GM23338 (cell line): ENCODE measurements around the gene GPC5. TPM values are rescaled to one million over a fixed set of nuclear protein-coding genes. Genes with fewer than 3 reads are reported as not detected.
"Not testable (repeated sequence)": the region's sequence is repeated elsewhere in the genome, so short reads cannot be mapped to it uniquely, and the experiment has no call there.

Experiments
- ATAC-seq: fragments of 200-7000 bp; cut with Tn5 transposase; 3 replicates; pipeline ENCODE4 v1.9.1; 2020
- DNase-seq: peaks from one replicate; pipeline ENCODE4 v3.0.0-alpha.2; 2015; ENCODE audit warnings: low spot score
- H2AFZ ChIP-seq: fragments of 200-600 bp; sonication (generic); 2 replicates; pipeline ENCODE4 v1.8.0; 2016; ENCODE audit warnings: antibody characterized with exemption, mild to moderate bottlenecking, moderate library complexity
- H3F3A ChIP-seq: fragments of 200-600 bp; sonication (generic); replicated peaks from 2 replicates; pipeline ENCODE4 v1.8.0; 2017; ENCODE audit warnings: antibody characterized with exemption, mixed run types, low read depth
- H3K27ac ChIP-seq: fragments of 200-600 bp; sonication (generic); 2 replicates; pipeline ENCODE4 v1.6.1; 2016; ENCODE audit warnings: low read depth
- H3K27me3 ChIP-seq: fragments of 200-600 bp; sonication (generic); 2 replicates; pipeline ENCODE4 v1.8.0; 2016; ENCODE audit warnings: mild to moderate bottlenecking, mixed run types, moderate library complexity; ENCODE audit not compliant: insufficient read depth
- H3K36me3 ChIP-seq: fragments of 200-600 bp; sonication (generic); 2 replicates; pipeline ENCODE4 v1.8.0; 2016; ENCODE audit warnings: mild to moderate bottlenecking; ENCODE audit not compliant: insufficient read depth
- H3K4me1 ChIP-seq: fragments of 200-600 bp; sonication (generic); 2 replicates; pipeline ENCODE4 v1.8.0; 2016; ENCODE audit warnings: mild to moderate bottlenecking, moderate library complexity; ENCODE audit not compliant: insufficient read depth
- H3K4me2 ChIP-seq: fragments of 200-600 bp; sonication (generic); 2 replicates; pipeline ENCODE4 v1.7.1; 2017; ENCODE audit warnings: mixed run types
- H3K4me3 ChIP-seq: fragments of 200-600 bp; sonication (generic); 2 replicates; pipeline ENCODE4 v1.6.1; 2016; ENCODE audit warnings: mixed run types
- H3K79me2 ChIP-seq: fragments of 200-600 bp; sonication (generic); replicated peaks from 2 replicates; pipeline ENCODE4 v1.8.0; 2017; ENCODE audit warnings: mild to moderate bottlenecking; ENCODE audit not compliant: insufficient read depth
- H3K9me2 ChIP-seq: fragments of 200-600 bp; sonication (generic); 2 replicates; pipeline ENCODE4 v1.8.0; 2017; ENCODE audit not compliant: insufficient read depth
- H4K20me1 ChIP-seq: fragments of 200-600 bp; sonication (generic); replicated peaks from 2 replicates; pipeline ENCODE4 v1.8.0; 2017; ENCODE audit warnings: mild to moderate bottlenecking; ENCODE audit not compliant: insufficient read depth
- H3K27ac Mint-ChIP-seq: 2 replicates; pipeline ENCODE4 v1.8.0; 2020; ENCODE audit warnings: inconsistent platforms, mild to moderate bottlenecking, moderate library complexity, mixed read lengths
- H3K27me3 Mint-ChIP-seq: 3 replicates; pipeline ENCODE4 v1.8.0; 2022; ENCODE audit warnings: low read depth, mild to moderate bottlenecking, moderate library complexity, mixed read lengths, inconsistent platforms; ENCODE audit not compliant: insufficient read depth, poor library complexity
- H3K36me3 Mint-ChIP-seq: 3 replicates; pipeline ENCODE4 v1.8.0; 2021; ENCODE audit warnings: low read depth, mild to moderate bottlenecking, inconsistent platforms, moderate library complexity, mixed read lengths
- H3K4me1 Mint-ChIP-seq: 3 replicates; pipeline ENCODE4 v1.8.0; 2020; ENCODE audit warnings: mild to moderate bottlenecking, inconsistent platforms, mixed read lengths
- H3K4me3 Mint-ChIP-seq: 3 replicates; pipeline ENCODE4 v1.8.0; 2021; ENCODE audit warnings: moderate library complexity, mild to moderate bottlenecking, inconsistent platforms, mixed read lengths
- H3K9me3 Mint-ChIP-seq: 3 replicates; pipeline ENCODE4 v1.8.0; 2020; ENCODE audit warnings: moderate library complexity, mild to moderate bottlenecking, inconsistent platforms, mixed read lengths
- CREB1 ChIP-seq: fragments of 250-450 bp; sonication (Bioruptor Pico); IDR thresholded peaks from 2 replicates; pipeline ENCODE4 v1.5.0; 2020; ENCODE audit warnings: low read depth, mild to moderate bottlenecking, moderate library complexity
- CTCF ChIP-seq, 2 experiments: fragments of 200-600 bp in 1 of 2; sonication (generic) in 1 of 2; conservative IDR thresholded peaks; 2 replicates each; pipeline versions ENCODE4 v1.5.1 to v1.6.1; 2016 to 2017; ENCODE audit warnings: antibody characterized with exemption in 2 of 2, low read depth in 2 of 2, mild to moderate bottlenecking in 2 of 2, moderate library complexity in 1 of 2
- EZH2 ChIP-seq: fragments of 200-600 bp; sonication (generic); IDR thresholded peaks from one replicate; pipeline ENCODE4 v1.8.0; 2017; ENCODE audit warnings: antibody characterized with exemption, mild to moderate bottlenecking, low read depth; ENCODE audit not compliant: unreplicated experiment
- EZH2phosphoT487 ChIP-seq: fragments of 200-600 bp; sonication (generic); IDR thresholded peaks from one replicate; pipeline ENCODE4 v1.8.1; 2018; ENCODE audit warnings: antibody characterized with exemption; ENCODE audit not compliant: unreplicated experiment
- NANOG ChIP-seq: IDR thresholded peaks from 2 replicates; pipeline ENCODE4 v1.6.1; 2016; ENCODE audit warnings: antibody characterized with exemption, borderline replicate concordance
- STAT1 ChIP-seq: IDR thresholded peaks from one replicate; pipeline ENCODE4 v1.6.1; 2016; ENCODE audit warnings: antibody characterized with exemption; ENCODE audit not compliant: unreplicated experiment
- ZNF462 ChIP-seq: fragments of 250-450 bp; sonication (Bioruptor Pico); IDR thresholded peaks from 2 replicates; pipeline ENCODE4 v1.5.0; 2020; ENCODE audit warnings: mild to moderate bottlenecking, moderate library complexity
- polyA plus RNA-seq: library from polyadenylated mRNA; unstranded; fragments of >200 nt; fragmentation: Nextera tagmentation; extraction: Ambion mirVana; gene quantifications from 2 replicates; pipeline ENCODE4 v1.2.1, GENCODE V29; 2016
- total RNA-seq: library from RNA; depleted of rRNA; stranded (reverse); fragments of >200 nt; shearing (Covaris generic); gene quantifications from 2 replicates; pipeline ENCODE4 v1.2.3, GENCODE V29; 2014
- TF ChIP-seq, protein P1 (sequence below): IDR thresholded peaks from one replicate; pipeline ENCODE4 v1.6.1; 2018; ENCODE audit warnings: antibody characterized with exemption; ENCODE audit not compliant: unreplicated experiment

The GPC5 gene
- total and polyA plus RNA-seq, 2 experiments from 2014 or later: 0.95 to 1.1 TPM

DNA sequence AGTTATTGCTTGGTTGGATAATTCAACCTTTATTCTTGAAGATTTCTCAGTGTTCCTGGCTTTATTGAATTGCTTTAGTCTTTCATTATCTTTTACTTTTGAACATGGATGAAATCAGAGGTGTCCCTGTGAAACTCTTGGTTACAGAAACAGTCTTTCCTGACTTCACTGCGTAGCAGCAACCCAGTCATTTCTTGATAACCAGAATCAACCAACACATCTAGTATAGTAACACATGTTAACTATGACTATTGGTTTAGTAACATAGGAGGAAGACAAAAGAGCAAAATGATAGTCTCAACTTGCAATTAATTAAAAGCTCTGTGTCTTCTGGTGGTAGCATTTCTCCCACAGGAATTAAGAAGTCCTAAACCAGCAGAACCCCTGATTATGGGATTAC is 393.6 kb downstream of the GPC5 start (continued):
- no peak for TF ChIP-seq NANOG
- no peak for TF ChIP-seq CTCF (conservative IDR thresholded peaks at IDR 0.05; ENCODE audit: low read depth in 2 of 2)
- TF ChIP-seq STAT1: no peak
- no peak for TF ChIP-seq EZH2
- no peak for TF ChIP-seq CREB1 (CRISPR knock-in tag)
- TF ChIP-seq EZH2phosphoT487: no peak

GRCh38 chr13:91797567-91797966 is 399.1 kb downstream of the GPC5 start:
- H4K20me1 ChIP-seq: no peaks in the 10 kb centered on the region
- Mint-ChIP-seq H3K27me3 (peaks cover 3% of the 10 kb centered on the region), H3K4me3 (no peak overlapping the region), H3K36me3 (no peaks in the 10 kb centered on the region), H3K27ac (no peak overlapping the region), H3K9me3 (no peaks in the 10 kb centered on the region), H3K4me1 (no peaks in the 10 kb centered on the region)
- ATAC-seq: no peak
- H3K79me2 ChIP-seq: no peaks in the 10 kb centered on the region
- peaks cover 17% of the 10 kb centered on the region; the same call in 1 of the 2 replicates for H3K9me2 ChIP-seq
- no peaks in the 10 kb centered on the region for H3K36me3 ChIP-seq
- H3K4me2 ChIP-seq: no peak overlapping the region
- TF ChIP-seq ZNF462 (CRISPR knock-in tag): no peak
- no peak for TF ChIP-seq CREB1 (CRISPR knock-in tag)
- TF ChIP-seq, protein P1, sequence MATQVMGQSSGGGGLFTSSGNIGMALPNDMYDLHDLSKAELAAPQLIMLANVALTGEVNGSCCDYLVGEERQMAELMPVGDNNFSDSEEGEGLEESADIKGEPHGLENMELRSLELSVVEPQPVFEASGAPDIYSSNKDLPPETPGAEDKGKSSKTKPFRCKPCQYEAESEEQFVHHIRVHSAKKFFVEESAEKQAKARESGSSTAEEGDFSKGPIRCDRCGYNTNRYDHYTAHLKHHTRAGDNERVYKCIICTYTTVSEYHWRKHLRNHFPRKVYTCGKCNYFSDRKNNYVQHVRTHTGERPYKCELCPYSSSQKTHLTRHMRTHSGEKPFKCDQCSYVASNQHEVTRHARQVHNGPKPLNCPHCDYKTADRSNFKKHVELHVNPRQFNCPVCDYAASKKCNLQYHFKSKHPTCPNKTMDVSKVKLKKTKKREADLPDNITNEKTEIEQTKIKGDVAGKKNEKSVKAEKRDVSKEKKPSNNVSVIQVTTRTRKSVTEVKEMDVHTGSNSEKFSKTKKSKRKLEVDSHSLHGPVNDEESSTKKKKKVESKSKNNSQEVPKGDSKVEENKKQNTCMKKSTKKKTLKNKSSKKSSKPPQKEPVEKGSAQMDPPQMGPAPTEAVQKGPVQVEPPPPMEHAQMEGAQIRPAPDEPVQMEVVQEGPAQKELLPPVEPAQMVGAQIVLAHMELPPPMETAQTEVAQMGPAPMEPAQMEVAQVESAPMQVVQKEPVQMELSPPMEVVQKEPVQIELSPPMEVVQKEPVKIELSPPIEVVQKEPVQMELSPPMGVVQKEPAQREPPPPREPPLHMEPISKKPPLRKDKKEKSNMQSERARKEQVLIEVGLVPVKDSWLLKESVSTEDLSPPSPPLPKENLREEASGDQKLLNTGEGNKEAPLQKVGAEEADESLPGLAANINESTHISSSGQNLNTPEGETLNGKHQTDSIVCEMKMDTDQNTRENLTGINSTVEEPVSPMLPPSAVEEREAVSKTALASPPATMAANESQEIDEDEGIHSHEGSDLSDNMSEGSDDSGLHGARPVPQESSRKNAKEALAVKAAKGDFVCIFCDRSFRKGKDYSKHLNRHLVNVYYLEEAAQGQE: no peak
- no peak overlapping the region; the same call in 1 of the 2 replicates for H2AFZ ChIP-seq
- H3K27ac ChIP-seq: no peak overlapping the region
- no peak for DNase-seq
- H3K4me3 ChIP-seq: no peak overlapping the region
- no peaks in the 10 kb centered on the region for H3F3A ChIP-seq
- H3K4me1 ChIP-seq: no peaks in the 10 kb centered on the region
- no peaks in the 10 kb centered on the region for H3K27me3 ChIP-seq

GRCh38 chr13:91798338-91798737 is 399.9 kb downstream of the GPC5 start:
- H4K20me1 ChIP-seq, H3K36me3 Mint-ChIP-seq, H3K4me3 ChIP-seq, H3F3A ChIP-seq, H3K27me3 Mint-ChIP-seq, DNase-seq, H3K4me3 Mint-ChIP-seq, H3K27ac ChIP-seq, H3K9me3 Mint-ChIP-seq, H3K4me1 ChIP-seq, H3K4me1 Mint-ChIP-seq, H2AFZ ChIP-seq, H3K27ac Mint-ChIP-seq, H3K27me3 ChIP-seq, H3K4me2 ChIP-seq, ATAC-seq, H3K79me2 ChIP-seq, H3K36me3 ChIP-seq: not testable (repeated sequence)
- peaks cover 12% of the 10 kb centered on the region; the same call in 1 of the 2 replicates for H3K9me2 ChIP-seq
